GM19099 (cell line): ENCODE results near the gene PHOSPHO1.

Experiments
- POLR2A ChIP-seq: IDR thresholded peaks from 3 replicates; pipeline ENCODE4 v1.6.1; 2011; ENCODE audit warnings: low read depth; ENCODE audit not compliant: insufficient read length; ENCODE audit errors: extremely low read depth

Gene PHOSPHO1, protein sequence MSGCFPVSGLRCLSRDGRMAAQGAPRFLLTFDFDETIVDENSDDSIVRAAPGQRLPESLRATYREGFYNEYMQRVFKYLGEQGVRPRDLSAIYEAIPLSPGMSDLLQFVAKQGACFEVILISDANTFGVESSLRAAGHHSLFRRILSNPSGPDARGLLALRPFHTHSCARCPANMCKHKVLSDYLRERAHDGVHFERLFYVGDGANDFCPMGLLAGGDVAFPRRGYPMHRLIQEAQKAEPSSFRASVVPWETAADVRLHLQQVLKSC

DNA sequence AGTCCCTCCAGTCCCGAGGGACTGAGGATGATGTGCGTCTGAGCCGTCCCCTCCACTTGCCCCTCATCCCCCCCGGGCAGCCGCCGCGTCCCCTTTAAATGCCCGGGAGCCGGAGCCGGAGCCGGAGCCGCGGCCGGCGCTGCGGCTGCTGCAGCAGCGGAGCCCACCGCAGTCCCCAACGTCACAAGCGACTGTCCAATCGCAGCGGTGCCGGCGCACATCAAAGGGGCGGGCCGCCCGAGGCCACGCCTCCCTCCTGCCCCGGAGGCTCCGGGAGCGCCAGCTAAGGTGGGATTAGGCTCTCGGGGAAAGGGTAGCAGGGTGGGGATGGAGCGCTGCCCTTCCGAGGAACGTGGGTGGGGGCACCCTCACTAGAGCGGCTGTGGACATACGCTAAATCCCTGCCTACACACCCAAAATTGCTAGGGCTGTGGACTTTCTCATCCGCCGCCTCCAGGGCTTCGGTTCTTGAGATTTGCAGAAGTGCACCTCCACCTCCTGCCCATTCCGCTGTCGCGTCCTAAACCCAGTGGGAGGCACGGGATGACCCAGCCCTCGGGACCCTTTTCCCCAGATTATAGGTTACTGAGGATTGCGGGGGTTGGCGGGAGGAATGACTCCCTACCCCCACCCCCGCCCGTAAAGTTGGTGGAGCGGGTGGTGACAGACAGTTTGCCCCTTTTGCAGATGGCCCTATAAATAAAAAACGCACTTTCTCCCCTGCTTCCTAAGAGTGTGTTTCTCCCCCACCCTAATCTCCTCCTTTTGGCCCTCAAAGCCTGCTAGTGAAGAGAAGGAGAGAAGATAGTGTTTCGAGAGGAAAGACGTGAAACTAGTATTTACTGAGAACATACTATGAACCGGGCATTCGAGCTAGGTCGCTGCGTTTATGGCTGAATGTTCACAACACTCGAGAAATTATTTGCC lies at the start of gene PHOSPHO1:
Gene PHOSPHO1, minus strand, starts transcription at position 152 of the 927 bp plus-strand sequence. CDS start 4,096 bp downstream, outside the sequence.
- TF ChIP-seq POLR2A, result peak; percentile 18

DNA sequence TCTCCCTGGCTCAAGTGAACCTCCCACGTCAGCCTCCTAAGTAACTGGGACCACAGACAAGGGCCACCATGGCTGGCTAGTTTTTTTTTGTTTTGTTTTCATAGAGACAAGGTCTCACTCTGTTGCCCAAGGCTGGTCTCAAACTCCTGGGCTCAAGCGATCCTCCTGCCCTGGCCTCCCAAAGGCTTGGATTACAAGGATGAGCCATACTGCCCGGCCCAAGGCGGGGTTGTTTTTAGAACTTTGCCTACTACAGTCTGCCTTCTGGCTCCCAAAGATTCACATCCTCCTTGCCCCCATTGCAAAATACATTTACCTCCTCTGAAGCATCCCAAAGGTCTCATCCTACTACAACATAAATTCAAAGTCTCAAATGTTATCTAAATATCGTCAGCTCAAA lies 49.5 kb upstream of the PHOSPHO1 start:
- no peak for TF ChIP-seq POLR2A

DNA sequence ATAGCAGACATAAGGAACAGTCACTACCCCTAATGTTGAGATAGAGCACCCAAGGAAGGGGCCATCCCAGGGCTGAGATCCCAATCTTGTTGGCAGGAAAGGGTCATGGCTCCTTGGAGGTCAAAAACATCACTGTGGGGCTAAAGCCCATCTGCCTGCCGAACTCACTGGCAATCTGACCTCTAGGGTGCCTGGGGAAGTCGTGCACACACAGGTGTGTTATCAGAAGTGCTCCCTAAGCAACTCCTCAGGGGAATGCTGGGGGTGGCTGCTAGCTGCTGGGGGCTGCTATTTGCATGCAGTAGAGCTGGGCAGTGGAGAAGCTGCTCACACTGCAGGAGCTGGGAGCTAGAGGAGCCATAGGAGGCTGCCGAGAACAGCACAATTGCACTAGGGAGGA lies 47.5 kb upstream of the PHOSPHO1 start:
- TF ChIP-seq POLR2A, result no peak

DNA sequence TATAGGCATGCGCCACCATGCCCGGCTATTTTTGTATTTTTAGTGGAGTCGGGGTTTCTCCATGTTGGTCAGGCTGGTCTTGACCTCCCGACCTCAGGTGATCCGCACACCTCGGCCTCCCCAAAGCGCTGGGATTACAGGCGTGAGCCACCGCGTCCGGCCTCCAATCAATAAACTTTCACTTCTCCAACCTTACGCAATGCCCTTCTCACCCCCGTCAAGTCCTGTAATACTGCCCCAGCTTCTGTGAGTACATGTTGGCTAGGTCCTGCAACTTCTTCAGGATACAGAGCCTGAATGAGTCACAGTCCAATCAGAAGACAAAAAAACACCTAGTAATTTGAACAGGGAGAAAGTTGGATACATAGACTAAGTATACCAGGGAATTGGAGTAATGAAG lies 47.1 kb upstream of the PHOSPHO1 start:
- TF ChIP-seq POLR2A, result no peak

DNA sequence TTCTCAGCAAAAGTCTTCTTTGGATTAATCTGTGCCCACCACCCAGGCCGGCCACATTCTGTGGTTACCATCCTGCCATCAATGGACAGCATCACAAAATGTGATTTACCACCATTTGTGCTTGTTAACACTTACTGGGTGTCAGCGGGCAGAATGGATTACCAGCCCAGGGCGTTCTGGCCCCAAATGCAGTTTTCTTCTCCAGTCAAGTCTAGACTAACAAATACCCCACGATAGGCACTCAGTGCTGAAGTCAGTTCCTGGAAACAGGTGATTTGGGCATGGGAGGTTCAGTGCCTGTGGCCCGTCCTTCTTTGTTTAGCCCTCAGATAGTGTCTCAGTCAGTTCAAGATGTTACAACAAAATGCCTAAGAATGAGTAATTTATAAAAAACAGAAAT lies 38.8 kb upstream of the PHOSPHO1 start:
- TF ChIP-seq POLR2A, result no peak

DNA sequence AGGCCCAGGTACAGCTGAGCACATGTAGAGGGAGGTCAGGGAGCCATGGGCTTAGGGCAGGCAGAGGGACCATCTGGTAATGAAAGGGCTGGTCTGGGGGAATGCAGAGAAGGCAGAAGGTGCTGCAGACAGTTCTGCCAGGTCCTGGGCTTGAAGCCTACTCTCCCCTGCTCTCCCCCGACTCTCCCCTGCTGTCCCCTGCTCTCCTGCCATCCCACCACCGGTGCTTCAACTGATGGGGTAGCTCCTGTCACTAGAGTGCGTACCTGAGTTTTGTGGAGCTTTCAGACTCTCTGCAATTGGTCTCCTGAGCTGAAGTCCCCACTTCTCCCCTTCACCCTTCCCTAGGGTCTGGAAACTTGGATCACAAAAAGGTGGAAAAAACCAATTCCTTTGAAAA lies 37.3 kb upstream of the PHOSPHO1 start:
- TF ChIP-seq POLR2A, result no peak

DNA sequence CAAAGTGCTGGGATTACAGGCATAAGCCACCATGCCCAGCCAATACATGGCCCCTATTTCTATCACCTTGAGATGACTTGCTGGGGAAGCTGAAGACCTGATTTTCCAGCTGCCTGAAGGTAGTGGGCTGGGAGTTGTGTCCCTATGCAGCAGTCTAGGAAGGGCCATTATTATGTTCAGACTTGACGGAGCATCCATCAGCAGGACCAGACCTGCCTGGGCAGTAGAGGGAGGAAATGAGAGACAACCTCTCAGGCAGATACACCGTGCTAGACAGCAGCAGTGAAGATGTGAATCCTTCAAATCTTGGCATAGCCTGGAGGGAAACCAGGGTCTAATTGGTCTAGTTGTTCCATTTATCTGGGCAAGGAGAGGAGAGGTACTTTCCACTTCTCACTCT lies 35.6 kb upstream of the PHOSPHO1 start:
- no peak for TF ChIP-seq POLR2A

DNA sequence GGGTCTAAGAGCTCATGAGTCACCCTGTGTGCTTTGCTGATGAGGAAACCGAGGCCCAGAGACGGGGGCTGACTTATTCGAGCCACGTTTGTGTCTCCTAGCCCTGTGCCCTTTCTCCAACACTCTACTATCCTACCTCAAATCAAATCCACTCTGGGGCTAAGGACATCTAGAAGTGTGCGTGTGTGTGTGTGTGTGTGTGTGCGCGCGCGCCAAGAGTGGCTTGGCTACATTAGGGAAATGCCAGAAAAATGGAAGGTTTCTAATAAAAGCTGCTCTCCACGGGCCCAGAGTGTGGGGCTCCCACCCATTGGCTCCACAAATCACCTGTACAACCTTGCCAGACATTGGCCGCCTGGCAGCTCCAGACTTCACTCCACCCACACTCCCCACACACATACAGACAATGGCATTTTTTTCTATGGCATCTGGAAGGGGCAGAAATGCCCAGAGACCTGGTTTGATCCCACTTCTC lies 30.3 kb upstream of the PHOSPHO1 start:
- no peak for TF ChIP-seq POLR2A

DNA sequence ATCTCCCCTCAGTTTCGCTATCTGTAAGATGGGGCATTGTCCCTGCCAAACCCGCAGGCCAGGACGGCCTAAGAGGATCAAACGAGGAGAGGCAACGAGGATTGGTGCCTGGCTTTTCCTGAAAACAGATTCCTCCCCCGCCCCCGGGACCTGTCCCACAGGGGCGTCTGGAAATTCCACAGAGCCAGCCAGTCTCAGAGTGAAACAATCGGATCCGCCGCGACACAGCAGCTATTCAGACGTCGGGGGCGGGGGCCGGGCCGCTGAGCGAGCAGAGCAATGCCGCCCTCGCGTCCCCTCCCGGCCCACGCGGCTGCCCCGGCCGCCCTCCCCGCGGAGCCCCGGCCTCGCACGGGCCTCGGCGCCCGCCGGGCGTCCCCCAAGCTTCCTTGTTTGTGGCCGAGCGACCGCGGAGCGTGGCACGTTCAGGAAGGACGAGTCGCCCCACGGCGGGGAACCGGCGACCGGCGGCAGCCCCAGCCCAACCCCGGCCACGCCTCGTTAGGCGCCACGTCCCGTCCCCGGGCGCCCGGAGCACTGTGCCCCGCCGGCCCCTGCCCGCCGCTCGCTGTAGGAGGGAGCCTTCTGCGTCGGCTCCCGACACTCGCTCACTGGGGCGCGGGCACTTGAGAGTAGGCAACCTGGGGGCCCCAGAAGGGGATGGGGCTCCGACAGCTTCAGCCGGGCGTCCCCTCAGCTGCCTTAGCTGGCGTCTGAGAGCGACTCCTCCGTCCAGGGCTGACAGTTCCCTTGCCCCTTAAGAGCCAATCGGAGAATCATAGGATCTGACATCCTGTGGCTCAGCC lies 29.6 kb upstream of the PHOSPHO1 start:
- no peak for TF ChIP-seq POLR2A

DNA sequence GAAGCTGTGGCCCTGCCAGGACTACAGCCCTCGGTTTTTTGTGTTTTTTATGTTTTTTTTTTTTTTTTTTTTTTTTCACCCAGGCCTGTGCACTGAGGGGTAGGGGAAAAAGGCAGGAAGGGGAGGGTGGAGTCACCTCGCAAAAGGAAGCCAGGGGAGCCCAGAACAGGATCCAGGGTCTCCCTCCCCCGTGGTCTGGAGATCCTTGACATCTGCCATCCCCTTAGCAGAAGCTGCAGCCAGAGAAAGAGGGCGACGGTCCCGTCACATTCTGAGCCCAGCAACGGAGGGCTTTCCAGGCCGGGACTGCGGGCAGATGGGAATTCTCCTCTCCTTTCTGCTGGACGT lies 29.1 kb upstream of the PHOSPHO1 start:
- no peak for TF ChIP-seq POLR2A

DNA sequence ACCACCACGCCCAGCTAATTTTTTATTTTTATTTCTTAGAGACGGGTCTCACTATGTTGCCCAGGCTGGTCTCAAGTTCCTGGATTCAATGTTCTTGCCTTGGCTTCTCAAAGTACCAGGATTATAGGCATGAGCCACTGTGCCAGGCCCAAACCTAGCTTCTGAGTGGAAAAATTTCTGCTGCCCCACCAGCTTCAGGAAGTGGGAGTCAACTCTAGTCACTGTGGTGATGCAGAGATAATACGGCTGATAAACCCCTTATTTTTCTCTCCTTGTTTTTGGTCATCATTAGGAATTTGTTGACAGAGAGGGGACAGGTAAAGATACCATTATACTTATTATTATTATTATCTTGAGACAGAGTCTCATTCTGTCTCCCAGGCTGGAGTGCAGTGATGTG lies 27.8 kb upstream of the PHOSPHO1 start:
- no peak for TF ChIP-seq POLR2A

DNA sequence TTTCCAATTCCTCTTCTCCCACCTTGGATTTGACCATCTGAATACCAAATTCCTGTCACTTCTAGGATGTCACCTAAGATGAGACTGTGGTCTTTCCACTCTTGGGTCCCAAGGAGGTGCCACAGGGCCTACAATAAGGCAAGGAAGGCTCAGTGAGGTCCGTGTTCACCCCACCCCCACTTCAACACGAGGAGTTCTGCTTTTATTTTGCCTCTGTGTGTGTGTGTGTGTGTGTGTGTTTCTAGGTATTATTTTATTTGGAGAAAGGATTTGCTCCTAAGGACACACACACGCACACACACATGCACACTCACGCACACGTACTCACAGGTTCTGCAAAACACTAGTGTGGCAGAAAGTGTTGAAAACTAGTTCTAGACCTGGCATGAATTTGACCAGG lies 24.5 kb upstream of the PHOSPHO1 start:
- no peak for TF ChIP-seq POLR2A

DNA sequence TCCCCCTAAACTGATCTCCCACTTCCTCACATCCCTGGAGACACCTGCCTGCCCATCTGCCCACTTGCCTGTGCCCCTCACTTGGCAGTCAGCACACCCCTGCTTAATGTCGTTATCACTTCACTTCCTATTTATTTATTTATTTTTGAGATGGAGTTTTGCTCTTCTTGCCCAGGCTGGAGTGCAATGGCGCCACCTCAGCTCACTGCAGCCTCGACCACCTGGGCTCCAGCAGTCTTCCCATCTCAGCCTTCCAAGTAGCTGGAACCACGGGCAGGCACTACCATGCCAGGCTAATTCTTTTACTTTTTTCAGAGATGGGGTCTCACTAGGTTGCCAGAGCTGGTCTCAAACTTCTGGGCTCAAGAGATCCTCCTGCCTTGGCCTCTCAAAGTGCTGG lies 23.5 kb upstream of the PHOSPHO1 start:
- TF ChIP-seq POLR2A, result no peak

DNA sequence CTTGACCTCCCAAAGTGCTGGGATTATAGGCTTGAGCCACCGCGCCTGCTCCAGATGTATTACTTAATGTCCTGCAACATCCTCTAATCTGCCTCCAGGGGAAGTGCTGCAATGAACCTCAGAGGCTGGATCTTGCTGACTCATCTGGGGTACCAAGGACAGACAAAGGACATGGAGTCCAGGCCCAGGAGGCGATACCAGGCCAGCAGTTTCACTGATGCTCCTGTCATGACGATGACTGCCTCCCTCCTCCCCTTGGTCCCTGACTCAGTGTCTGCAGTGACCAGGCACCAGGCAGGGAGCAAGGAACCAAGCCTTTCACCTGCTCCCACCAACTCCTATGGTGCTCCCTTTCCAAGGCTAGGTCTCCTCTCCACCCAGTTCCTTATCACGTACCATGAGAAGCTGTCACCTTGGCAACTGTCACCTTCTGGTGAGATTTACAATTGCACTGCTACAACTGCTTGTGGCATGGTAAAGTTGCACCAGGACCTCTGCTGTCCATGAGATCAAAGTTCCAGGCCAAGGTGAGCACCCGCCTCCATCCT lies 21.6 kb upstream of the PHOSPHO1 start:
- TF ChIP-seq POLR2A, result no peak
